Measurements from ENCODE around the gene P2RX6.

GRCh38 chr22:20978419-20978818 lies 36.5 kb upstream of the P2RX6 start:
- no peak for TF ChIP-seq POLR2AphosphoS5 (IDR thresholded peaks at IDR 0.05; ENCODE audit: borderline replicate concordance, low read depth, low read length)
- no peak for TF ChIP-seq EZH2 (IDR thresholded peaks at IDR 0.05)
- no peak for TF ChIP-seq FOXP2 (optimal IDR thresholded peaks at IDR 0.05; ENCODE audit: control extremely low read depth, extremely low read length, insufficient read depth)

Data from SK-N-MC (cell line).